Right renal cortex interstitium (tissue), 3 donors: ENCODE data around the gene STIMATE. TPM values are rescaled to one million over a fixed set of nuclear protein-coding genes. Genes with fewer than 3 reads are reported as not detected.

Source experiments
- DNase-seq, 3 donors: peaks; one replicate each; pipeline ENCODE4 v3.0.0-alpha.2; 2013; ENCODE audit warnings: low read depth in 3 of 3, low spot score in 2 of 3
- polyA plus RNA-seq, 3 donors: library from polyadenylated mRNA; unstranded; fragments of 120-200 nt; gene quantifications; one replicate each; pipeline ENCODE4 v1.2.1, GENCODE V29; 2013; ENCODE audit not compliant: insufficient read length in 3 of 3

Gene STIMATE
- polyA plus RNA-seq, 3 donors: 14.7 to 15.8 (median 15.2) TPM

DNA sequence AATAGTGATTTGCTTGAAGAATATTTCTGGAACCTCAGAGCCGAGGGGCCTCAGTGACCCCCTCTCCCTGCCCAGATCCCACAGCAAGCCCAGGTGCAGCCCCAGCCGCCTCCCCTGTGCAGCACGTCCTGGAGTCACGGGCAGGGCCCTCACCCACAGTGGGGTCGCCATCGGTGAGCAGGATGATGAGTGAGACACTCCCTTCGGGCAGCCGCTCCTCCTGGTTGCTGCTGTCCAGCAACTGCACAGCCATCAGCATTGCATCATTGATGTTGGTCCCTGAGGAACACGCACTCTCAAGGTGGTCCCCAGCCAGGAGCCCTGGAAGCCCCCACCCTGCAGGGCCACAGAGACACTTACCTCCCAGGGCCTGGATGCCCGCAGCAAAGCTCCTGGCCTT lies 73.3 kb downstream of the STIMATE start:
- no peak for DNase-seq

DNA sequence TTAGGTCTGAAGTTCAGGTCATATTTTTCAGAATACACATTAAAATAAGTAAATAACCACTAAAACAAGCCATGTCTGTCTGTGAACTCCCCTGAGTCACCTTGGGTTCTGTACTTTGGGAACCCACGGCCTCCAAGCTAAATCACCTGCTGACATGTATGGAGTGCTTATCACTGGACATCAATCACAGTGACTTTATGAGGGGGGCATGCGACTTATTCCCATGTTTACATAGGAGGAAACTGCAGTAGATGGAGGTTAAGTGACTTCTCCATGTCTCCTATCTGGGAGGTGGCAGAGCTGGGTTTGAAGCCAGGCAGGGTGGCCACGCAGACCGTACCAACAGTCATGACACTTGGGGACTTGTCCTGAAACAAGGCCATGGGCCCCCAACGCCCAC lies 75.0 kb downstream of the STIMATE start:
- no peak for DNase-seq

DNA sequence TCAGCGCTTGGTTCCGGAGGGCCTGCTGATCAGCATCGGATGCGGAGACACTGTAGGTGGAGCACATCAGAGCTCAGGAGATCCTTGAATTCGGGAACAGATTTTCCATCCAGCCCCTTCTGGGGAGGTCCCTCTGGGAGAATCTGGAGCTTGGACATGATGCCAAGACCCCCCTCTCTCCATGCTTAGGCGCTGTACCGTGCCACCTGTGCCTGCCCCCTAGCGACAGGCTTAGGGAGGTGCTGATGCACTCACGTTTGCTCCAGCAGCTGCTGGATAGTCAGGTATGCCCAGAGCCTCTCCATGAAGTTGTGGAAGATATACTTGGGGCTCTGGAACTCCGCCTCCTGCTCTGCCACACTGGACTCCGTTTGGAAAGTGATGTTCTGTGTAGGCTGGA lies 76.6 kb downstream of the STIMATE start:
- no peak for DNase-seq

DNA sequence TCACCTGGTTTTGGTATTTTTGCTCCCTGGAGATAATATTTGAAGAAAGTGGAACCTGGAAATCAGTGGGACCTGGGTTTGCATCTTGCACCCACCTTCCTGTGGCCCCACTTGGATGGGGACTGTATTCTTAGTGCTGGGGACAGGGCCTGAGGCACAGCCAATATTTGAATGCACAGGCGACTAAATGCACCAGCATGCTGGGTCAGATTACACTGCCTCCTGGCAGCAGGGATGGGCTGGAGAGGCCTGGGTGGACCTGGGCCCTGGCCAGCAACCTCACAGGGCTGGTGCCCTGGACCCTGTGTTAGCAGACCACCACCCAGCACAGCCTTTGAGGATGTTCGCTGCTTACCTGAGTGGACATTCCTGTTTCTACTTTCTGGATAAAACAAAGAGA lies 77.4 kb downstream of the STIMATE start:
- no peak for DNase-seq

DNA sequence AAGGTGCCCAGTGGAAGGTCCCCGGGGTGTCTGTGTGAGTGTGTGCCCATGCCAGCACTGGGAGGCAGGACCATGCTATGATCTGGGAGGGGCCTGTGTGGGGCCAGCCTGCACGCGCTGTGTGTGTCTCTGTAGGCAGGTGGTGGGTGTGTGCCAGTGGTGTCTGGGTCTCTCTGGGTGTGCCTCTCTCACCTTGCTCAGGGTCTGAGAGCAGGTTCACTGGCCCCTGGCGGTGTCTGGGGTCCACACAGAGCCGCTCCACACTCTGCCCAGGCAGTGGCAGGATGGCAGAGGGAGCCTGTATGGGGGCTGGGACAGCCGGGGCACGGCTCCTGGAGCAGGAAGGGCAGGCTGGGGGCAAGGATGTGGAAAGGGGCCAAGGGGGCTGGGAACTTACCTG lies 79.5 kb downstream of the STIMATE start:
- no peak for DNase-seq

- DNase-seq: no peak
These were observed 80.1 kb downstream of the STIMATE start for GRCh38 chr3:52817221-52817620.

- DNase-seq: no peak
These were observed 80.7 kb downstream of the STIMATE start for GRCh38 chr3:52816654-52817053.

- DNase-seq: no peak
These were observed 81.1 kb downstream of the STIMATE start for GRCh38 chr3:52816199-52816598.

- DNase-seq: no peak
These were observed 83.5 kb downstream of the STIMATE start for GRCh38 chr3:52813810-52814209.

DNA sequence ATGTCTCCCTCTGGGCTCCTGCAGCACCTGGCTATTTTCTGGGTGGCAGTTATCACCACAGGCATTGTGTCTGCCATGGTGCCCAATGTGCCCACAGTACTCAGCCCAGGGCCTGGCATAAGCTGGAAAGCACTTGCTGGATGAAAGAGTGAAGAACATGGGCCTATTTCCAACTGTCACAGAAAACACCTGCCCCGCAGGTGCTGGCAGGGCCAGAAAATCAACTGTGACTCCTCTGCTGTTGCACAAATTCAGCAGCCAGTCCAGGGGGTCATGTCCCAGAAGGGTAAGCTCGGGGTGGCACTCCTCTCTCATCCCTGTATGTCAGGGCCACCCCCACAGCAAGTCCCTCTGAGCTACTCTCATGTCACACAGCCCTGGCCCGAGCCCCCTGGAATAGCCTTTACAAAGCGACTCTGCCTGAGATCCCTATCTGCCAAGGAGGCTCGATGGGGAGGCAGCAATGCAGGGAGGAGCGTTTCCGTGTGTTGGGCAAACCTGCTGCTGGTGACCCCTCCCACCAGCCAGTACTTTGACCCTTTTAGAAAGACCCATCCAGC lies 85.8 kb downstream of the STIMATE start:
- DNase-seq: no peak

- no peak for DNase-seq
These were observed 86.4 kb downstream of the STIMATE start for GRCh38 chr3:52810923-52811322.

DNA sequence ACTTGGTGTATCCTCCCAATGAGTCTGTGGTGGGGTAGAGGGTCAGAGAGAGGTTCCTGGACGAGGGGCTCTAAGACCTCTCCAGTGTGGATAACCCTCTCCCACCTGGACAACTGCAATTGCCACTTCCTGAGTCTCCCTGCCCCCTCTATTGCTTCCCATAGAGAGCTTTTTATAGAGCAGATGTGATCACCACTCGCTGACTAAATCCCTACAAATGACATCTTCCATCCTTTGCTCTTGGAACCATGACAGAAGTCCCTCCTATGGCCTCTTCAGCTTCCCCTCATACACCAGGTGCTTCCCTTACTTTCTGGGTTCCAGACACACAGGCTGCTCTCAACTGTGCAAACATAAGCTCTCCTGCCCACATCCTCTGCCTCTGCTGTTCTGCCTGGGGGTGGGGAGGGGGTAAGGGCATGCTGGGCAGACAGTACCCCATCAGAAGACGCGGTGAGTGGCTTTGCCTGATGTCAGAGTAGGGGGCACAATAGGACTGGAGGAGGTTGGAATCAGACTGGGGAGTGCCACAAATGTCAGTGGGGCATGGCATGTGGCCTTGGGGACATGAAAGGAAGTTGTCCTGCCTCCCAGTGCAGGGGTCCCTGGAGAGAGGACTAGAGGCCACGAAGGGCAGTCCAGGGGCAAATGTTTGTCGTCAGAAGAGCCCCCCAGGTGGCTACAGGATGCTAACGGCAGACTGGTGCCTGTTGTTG lies 87.5 kb downstream of the STIMATE start:
- no peak for DNase-seq

DNA sequence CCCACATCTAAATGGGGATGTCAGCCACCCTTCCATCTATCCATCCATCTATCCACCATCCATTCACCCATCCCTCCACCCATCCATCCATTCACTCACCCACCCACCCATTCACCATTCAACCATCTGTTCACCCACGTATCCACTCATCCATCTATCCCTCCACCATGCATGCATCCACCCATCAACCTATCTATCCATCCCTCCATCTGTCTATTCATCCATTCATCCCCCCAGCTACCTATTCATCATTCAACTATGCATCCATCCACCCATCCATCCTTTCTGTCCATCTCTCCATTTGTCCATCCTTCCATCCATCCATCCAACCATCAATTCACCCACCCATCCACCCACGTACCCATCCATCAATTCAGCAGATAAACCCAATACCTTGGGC lies 88.2 kb downstream of the STIMATE start:
- DNase-seq: no peak

GRCh38 chr3:52805270-52806039 lies 91.9 kb downstream of the STIMATE start:
- no peak for DNase-seq

DNA sequence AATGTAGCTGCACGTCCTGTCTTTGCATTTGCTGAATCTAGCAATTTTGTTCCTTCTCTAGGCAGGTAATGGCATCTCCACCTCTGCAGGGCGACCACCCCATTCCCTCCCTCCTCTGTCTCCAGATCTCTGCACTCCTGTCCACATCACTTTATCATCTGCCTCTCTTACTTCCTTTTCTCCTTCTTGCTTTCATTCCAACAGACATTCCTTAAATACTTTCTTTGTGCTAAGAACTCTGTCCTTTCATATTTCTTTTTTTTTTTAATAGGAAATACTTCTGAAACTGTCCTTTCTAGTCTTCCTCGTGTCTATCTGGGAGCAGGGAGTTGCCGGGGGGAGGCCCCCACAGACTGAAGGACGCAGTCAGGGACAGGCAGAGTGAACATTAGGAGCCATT lies 95.5 kb downstream of the STIMATE start:
- no peak for DNase-seq

DNA sequence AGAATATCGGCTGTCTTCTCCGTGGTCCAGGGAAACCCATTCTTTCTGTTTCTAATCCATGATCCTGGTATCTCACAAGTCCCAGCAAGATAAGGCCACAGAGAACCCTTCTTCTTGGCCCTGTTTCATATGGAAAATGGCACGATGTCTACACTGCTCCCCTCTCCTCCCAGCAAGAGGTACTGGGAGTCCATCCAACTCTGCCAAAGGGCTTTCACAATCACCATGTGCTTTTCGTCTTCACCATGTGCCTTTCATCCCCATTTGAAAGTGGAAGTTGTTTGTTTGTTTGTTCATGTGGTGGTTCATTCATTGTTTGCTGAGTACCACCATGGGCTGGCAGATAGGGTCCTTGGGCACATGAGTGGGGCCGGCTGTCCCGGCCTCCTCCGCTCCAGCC lies 97.3 kb downstream of the STIMATE start:
- no peak for DNase-seq

- no peak for DNase-seq
These were observed 98.3 kb downstream of the STIMATE start for GRCh38 chr3:52798978-52799476.

GRCh38 chr3:52798376-52798977 lies 98.9 kb downstream of the STIMATE start:
- DNase-seq: no peak

- no peak for DNase-seq
These were observed 100.9 kb downstream of the STIMATE start for GRCh38 chr3:52796411-52796810.

GRCh38 chr3:52795298-52795900 lies 101.9 kb downstream of the STIMATE start:
- no peak for DNase-seq

DNA sequence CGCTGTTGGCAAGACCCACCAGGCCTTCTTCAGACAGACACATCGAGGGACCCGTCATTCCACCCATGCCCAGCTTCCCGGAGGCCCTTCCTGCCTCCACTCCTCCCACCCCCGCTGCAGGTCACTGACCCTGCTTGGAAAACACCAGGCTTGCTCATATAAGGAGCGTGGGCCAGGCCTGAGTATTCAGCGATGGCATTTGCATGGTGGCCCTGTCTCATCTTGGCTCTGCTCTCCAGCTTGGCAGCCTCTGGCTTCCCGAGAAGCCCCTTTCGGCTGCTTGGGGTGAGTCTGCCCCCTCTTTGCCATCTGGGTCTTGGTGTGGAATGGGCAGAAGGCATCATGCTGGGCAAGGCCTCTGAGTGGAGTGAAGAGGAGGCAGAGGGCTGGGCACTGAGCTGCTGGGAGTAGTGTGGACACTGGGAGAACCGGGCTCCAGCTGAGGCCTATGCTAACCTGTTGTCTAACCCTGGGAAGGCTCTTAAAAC lies 102.7 kb downstream of the STIMATE start, which contains the start of gene ITIH3:
ITIH3 (plus strand) TSS at position 185 of the 488 bp plus-strand sequence; CDS start at position 193, 8 bp downstream.
- DNase-seq: no peak
